ENCODE data around the gene YY2. TPM values are rescaled to one million over a fixed set of nuclear protein-coding genes. Genes with fewer than 3 reads are reported as not detected.

Gene YY2
- total and polyA plus RNA-seq, 2 experiments from 2014 or later, result 1.2 to 1.5 TPM

DNA sequence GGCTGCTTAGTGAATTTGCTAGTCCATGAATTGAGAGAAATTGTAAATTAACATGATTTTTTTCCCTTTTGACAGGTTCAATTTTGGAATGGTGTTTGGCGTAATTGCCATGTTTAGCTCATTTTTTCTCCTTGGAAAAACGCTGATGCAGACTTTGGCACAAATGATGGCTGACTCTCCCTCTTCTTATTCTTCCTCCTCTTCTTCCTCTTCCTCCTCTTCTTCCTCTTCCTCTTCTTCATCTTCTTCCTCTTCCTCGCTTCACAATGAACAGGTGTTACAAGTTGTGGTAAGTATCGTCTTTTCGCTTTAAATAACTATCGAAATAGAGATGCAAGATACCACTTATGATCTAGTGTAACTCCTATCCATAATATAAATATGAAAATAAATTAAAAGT is 10.7 kb upstream of the YY2 start:
- no peak overlapping the region for H3K4me2 ChIP-seq
- TF ChIP-seq, protein P1, sequence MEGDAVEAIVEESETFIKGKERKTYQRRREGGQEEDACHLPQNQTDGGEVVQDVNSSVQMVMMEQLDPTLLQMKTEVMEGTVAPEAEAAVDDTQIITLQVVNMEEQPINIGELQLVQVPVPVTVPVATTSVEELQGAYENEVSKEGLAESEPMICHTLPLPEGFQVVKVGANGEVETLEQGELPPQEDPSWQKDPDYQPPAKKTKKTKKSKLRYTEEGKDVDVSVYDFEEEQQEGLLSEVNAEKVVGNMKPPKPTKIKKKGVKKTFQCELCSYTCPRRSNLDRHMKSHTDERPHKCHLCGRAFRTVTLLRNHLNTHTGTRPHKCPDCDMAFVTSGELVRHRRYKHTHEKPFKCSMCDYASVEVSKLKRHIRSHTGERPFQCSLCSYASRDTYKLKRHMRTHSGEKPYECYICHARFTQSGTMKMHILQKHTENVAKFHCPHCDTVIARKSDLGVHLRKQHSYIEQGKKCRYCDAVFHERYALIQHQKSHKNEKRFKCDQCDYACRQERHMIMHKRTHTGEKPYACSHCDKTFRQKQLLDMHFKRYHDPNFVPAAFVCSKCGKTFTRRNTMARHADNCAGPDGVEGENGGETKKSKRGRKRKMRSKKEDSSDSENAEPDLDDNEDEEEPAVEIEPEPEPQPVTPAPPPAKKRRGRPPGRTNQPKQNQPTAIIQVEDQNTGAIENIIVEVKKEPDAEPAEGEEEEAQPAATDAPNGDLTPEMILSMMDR (IDR thresholded peaks at IDR 0.05; ENCODE audit: poor library complexity), result no peak
- no peak for TF ChIP-seq EZH2phosphoT487 (IDR thresholded peaks at IDR 0.05; ENCODE audit: low read depth, severe bottlenecking, unreplicated experiment)
- no peak for TF ChIP-seq EZH2 (IDR thresholded peaks at IDR 0.05; ENCODE audit: borderline replicate concordance)
- 88% methylated on average over 6 of the region's 6 CpGs for WGBS (ENCODE audit: low lambda C conversion rate, missing lambda C conversion rate)

GRCh38 chrX:21847342-21847741 is 8.4 kb upstream of the YY2 start:
- no peaks in the 10 kb centered on the region for H3K36me3 ChIP-seq (replicated peaks; ENCODE audit: insufficient read depth, low read depth)
- H4K20me1 ChIP-seq (ENCODE audit: insufficient read depth, poor library complexity, severe bottlenecking), result no peaks in the 10 kb centered on the region
- H3K9me2 ChIP-seq (replicated peaks; ENCODE audit: insufficient read depth), result no peaks in the 10 kb centered on the region
- H3K27ac ChIP-seq, result no peak overlapping the region
- WGBS (ENCODE audit: low lambda C conversion rate, missing lambda C conversion rate), result 84% methylated on average over 1 of the region's 1 CpG
- H3K4me2 ChIP-seq, result no peak overlapping the region
- H3K4me1 ChIP-seq (ENCODE audit: insufficient read depth), result no peaks in the 10 kb centered on the region
- H3K79me2 ChIP-seq, result no peaks in the 10 kb centered on the region
- no peak for DNase-seq (ENCODE audit: low spot score)
- H3K9me3 ChIP-seq (ENCODE audit: low read depth), result no peaks in the 10 kb centered on the region
- H3K27me3 ChIP-seq, result no peaks in the 10 kb centered on the region
- H2AFZ ChIP-seq, result no peak overlapping the region
- no peak overlapping the region for H3K4me3 ChIP-seq
- TF ChIP-seq EZH2phosphoT487 (IDR thresholded peaks at IDR 0.05; ENCODE audit: low read depth, severe bottlenecking, unreplicated experiment) (no peak), EZH2 (IDR thresholded peaks at IDR 0.05; ENCODE audit: borderline replicate concordance) (no peak)
- TF ChIP-seq, protein P1 (IDR thresholded peaks at IDR 0.05; ENCODE audit: poor library complexity), result no peak

More for the DNA sequence above, 10.7 kb upstream of the YY2 start:
- no peaks in the 10 kb centered on the region for H4K20me1 ChIP-seq (ENCODE audit: insufficient read depth, poor library complexity, severe bottlenecking)
- H3K9me3 ChIP-seq (ENCODE audit: low read depth), result no peaks in the 10 kb centered on the region
- no peak for DNase-seq (ENCODE audit: low spot score)
- no peaks in the 10 kb centered on the region for H3K4me1 ChIP-seq (ENCODE audit: insufficient read depth)
- no peak overlapping the region for H3K4me3 ChIP-seq
- H3K9me2 ChIP-seq (replicated peaks; ENCODE audit: insufficient read depth), result no peaks in the 10 kb centered on the region
- peaks cover 11% of the 10 kb centered on the region for H3K79me2 ChIP-seq
- H3K36me3 ChIP-seq (replicated peaks; ENCODE audit: insufficient read depth, low read depth), result no peaks in the 10 kb centered on the region
- no peak overlapping the region for H3K27ac ChIP-seq
- H2AFZ ChIP-seq, result no peak overlapping the region
- H3K27me3 ChIP-seq, result no peaks in the 10 kb centered on the region

- Histone ChIP-seq H4K20me1 (ENCODE audit: insufficient read depth, poor library complexity, severe bottlenecking) (no peaks in the 10 kb centered on the region), H3K9me3 (ENCODE audit: low read depth) (no peaks in the 10 kb centered on the region), H3K4me1 (ENCODE audit: insufficient read depth) (no peaks in the 10 kb centered on the region), H3K4me3 (no peak overlapping the region), H3K79me2 (no peaks in the 10 kb centered on the region), H2AFZ (no peak overlapping the region), H3K9me2 (replicated peaks; ENCODE audit: insufficient read depth) (no peaks in the 10 kb centered on the region), H3K27ac (no peak overlapping the region), H3K4me2 (no peak overlapping the region), H3K36me3 (replicated peaks; ENCODE audit: insufficient read depth, low read depth) (no peaks in the 10 kb centered on the region), H3K27me3 (no peaks in the 10 kb centered on the region)
- DNase-seq (ENCODE audit: low spot score), result no peak
- TF ChIP-seq EZH2phosphoT487 (IDR thresholded peaks at IDR 0.05; ENCODE audit: low read depth, severe bottlenecking, unreplicated experiment) (no peak), EZH2 (IDR thresholded peaks at IDR 0.05; ENCODE audit: borderline replicate concordance) (no peak)
- TF ChIP-seq, protein P1 (IDR thresholded peaks at IDR 0.05; ENCODE audit: poor library complexity), result no peak
Observed at GRCh38 chrX:21853578-21853977, 2.2 kb upstream of the YY2 start.

DNA sequence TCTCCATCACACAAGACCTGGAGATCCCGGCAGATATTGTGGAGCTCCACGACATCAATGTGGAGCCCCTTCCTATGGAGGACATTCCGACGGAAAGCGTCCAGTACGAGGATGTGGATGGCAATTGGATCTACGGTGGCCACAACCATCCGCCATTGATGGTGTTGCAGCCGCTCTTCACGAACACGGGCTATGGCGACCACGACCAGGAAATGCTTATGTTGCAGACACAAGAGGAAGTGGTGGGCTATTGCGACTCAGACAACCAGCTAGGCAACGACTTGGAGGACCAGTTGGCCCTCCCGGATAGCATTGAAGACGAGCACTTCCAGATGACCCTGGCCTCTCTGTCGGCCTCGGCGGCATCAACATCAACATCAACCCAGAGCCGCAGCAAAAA is 717 bp downstream of the YY2 start:
- DNase-seq (ENCODE audit: low spot score), result no peak
- H3K4me1 ChIP-seq (ENCODE audit: insufficient read depth), result no peaks in the 10 kb centered on the region
- no peak overlapping the region for H3K4me3 ChIP-seq
- H3K9me3 ChIP-seq (ENCODE audit: low read depth), result no peaks in the 10 kb centered on the region
- no peak overlapping the region for H2AFZ ChIP-seq
- no peak overlapping the region for H3K27ac ChIP-seq
- H4K20me1 ChIP-seq (ENCODE audit: insufficient read depth, poor library complexity, severe bottlenecking), result no peaks in the 10 kb centered on the region
- TF ChIP-seq, protein P1 (IDR thresholded peaks at IDR 0.05; ENCODE audit: poor library complexity), result no peak
- TF ChIP-seq EZH2 (IDR thresholded peaks at IDR 0.05; ENCODE audit: borderline replicate concordance), result no peak
- no peak for TF ChIP-seq EZH2phosphoT487 (IDR thresholded peaks at IDR 0.05; ENCODE audit: low read depth, severe bottlenecking, unreplicated experiment)
- H3K27me3 ChIP-seq, result no peaks in the 10 kb centered on the region
- no peak overlapping the region for H3K4me2 ChIP-seq
- WGBS (ENCODE audit: low lambda C conversion rate, missing lambda C conversion rate), result 96% methylated on average over 21 of the region's 21 CpGs
- no peaks in the 10 kb centered on the region for H3K36me3 ChIP-seq (replicated peaks; ENCODE audit: insufficient read depth, low read depth)
- H3K9me2 ChIP-seq (replicated peaks; ENCODE audit: insufficient read depth), result no peaks in the 10 kb centered on the region
- no peaks in the 10 kb centered on the region for H3K79me2 ChIP-seq

Data from hepatocyte (in vitro differentiated cells).